GM21619 (cell line): ENCODE results near the gene HAND1.
A peak's percentile ranks its signal among the peaks of the same experiment; 100 is the strongest.

Source experiments
- ATAC-seq: cut with Tn5 transposase; IDR thresholded peaks from one replicate; pipeline ENCODE4 v1.9.1; 2021; ENCODE audit not compliant: unreplicated experiment

The HAND1 gene

GRCh38 chr5:154461531-154461930 is 16.5 kb downstream of the HAND1 start:
- ATAC-seq: no peak

DNA sequence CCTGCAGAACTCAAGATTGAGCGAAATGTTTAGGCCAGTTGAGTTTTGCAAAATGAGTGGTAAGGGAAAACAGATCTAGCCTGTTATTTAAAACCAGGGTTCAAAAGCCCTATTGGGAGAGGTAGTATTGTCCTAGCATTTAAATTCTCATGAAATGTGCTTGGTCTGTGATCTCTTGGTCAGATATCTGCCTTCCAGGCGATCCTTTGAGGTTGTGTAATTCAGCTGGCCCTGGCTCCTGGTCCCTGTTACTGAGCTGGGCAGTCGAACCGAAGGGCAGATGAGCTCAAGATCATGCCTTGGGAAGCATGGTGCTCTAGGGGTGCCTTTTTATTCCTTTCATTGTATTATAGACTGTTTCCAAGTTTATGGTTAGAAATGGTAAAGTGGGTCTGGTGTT is 17.9 kb downstream of the HAND1 start:
- no peak for ATAC-seq

DNA sequence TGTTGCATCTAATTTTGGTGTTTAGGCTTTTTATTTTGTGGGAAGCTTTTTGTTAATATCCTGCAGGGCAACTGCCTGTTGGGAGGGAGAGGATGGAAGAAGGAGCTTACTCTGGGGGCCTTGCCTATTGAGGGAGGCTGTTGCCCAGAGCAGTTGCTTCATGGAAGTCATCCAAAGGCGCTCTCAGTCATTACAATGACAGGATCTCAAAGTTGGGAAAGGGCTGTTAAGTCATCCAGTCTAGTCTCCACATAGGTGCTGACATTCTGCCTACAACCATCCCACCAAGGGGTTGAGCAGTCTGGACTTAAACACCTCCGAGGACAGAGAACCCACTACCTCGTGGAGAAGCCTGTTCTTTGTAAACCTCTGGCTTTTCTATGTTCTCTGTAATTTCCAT is 19.0 kb downstream of the HAND1 start:
- ATAC-seq: no peak

- ATAC-seq: no peak
Measured at GRCh38 chr5:154456540-154456939, 21.5 kb downstream of the HAND1 start.

DNA sequence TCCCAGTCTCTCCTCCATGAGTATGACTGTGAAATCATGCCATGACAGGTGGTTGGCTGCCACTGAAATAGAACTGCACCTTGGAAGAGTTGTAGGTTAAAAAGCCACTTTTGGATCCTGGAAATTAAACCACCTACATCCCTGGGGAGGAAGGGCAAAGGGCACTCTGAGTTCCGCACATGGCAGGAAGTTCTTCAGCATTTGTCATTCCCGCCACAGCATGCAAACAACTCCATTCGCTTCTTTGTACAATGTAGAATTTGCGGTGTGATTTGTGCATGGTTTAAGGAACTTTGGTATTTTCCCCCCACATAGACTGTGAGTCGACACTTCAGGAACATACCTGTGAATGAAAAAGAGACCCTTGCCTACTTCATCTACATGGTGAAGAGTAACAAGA is 22.4 kb downstream of the HAND1 start:
- no peak for ATAC-seq

DNA sequence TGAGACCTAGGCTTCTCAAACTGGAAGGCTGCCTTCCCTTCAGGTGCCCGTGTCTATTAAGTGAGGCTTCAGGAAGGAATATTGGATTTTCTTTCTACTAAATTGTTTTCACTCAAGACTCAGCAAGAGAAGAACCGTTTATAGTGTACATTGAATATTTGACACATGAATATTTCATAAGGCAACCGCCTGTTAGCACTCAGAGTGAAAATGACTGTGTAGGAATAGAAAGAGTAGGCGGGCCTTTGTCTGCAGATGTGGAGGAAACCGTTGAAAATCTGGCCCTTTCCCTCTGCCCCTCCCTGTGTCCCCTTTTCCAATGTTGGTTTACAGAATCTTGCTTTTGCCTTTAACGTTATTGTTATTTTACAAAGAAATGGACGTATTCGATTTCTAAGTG is 26.1 kb downstream of the HAND1 start:
- ATAC-seq: no peak

GRCh38 chr5:154449786-154450185 is 28.2 kb downstream of the HAND1 start:
- ATAC-seq: no peak

DNA sequence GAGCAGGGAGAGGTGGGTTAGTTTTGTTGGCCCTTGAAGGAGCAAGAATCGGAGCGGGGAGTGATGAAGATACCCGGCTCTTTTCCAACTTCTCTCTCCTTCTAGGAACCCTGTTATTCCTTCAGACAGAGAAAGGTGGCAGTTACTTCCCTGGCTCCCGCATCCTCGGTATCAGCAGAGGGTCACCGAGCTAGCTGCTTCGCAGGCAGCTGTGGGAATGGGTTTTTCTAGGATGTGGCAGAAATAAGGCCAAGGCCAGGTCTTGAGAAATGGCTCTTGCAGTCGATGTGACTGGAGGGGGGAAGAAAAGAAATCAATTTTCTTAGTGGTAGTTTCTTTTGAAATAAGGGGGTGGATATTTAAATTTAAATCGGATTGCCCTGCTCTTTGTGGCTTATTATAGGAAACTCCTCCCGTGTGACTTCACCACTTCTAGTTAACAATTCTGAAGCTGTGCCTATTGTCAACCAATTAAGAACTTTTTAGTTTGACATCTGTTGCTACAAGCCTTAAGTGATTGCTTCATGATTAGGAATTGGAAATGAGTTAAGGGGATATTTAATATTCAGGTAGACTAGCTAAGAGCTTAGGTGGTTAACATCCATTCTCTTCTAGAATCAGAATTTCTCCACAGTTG is 30.8 kb downstream of the HAND1 start:
- ATAC-seq: no peak

GRCh38 chr5:154446195-154447088 is 31.6 kb downstream of the HAND1 start:
- peak; percentile 19 for ATAC-seq

GRCh38 chr5:154445422-154446194 is 32.4 kb downstream of the HAND1 start, which contains the start of gene SAP30L:
Gene SAP30L, plus strand, starts transcription at chr5:154445997. Its CDS starts 608 bp downstream, at chr5:154446605.
- ATAC-seq: peak; percentile 88

GRCh38 chr5:154444556-154445421 is 33.2 kb downstream of the HAND1 start:
- no peak for ATAC-seq

GRCh38 chr5:154442801-154443200 is 35.2 kb downstream of the HAND1 start:
- no peak for ATAC-seq

DNA sequence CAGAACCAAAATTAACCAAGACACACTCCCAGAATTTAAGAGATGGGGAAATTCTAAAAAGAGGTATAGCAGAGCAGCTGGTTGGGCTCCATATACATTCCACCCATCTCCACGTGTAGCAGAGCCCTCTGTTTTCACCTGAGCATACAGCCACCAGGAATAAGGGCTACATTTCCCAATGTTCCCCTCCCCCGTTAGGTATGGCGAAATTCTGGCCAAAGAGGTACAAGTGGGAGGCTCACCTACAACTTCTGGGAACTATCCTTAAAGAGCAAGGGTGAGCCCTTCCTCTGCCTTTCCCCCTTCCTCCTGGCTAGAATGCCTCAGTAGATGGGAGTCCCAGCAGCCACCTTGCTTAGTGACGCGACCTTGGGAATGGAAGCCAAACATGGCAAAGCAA is 37.5 kb downstream of the HAND1 start:
- no peak for ATAC-seq

- ATAC-seq: no peak
Measured at GRCh38 chr5:154437281-154437965, 40.6 kb downstream of the HAND1 start.

DNA sequence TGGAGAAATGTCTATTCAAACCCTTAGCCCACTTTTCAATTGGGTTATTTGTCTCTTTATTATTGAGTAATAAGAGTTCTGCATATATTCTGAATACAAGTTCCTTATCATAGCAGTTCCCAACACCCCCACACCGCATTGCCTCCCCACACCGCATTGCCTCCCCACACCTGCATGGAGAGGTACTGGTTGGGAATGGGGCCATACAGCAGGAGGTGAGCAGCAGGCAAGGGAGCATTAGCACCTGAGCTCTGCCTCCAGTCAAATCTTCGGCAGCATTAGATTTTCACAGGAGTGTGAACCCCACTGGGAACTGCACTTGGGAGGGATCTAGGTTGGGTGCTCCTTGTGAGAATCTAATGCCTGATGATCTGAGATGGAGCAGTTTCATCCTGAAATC is 42.8 kb downstream of the HAND1 start:
- ATAC-seq: no peak

GRCh38 chr5:154430961-154431630 is 46.9 kb downstream of the HAND1 start:
- ATAC-seq: no peak

DNA sequence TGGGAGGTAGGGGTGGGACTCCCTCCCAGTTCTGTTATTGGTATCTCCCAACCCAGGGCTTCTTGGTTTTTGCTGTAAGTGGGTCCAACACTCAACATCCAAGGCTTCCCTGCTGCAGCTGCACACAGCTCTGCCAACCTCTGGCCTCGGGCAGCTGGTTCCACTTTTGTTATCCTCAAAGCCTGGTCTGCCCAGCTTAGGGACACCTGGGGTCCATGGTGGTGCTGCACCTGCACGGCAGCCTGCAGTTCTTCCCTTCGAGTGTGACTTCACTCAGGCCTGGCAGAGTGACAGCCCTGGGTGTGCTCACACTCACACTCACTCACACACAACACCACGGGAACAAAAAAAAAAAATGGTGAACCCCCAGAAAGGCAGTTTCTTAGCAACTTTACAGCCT is 47.6 kb downstream of the HAND1 start:
- no peak for ATAC-seq

DNA sequence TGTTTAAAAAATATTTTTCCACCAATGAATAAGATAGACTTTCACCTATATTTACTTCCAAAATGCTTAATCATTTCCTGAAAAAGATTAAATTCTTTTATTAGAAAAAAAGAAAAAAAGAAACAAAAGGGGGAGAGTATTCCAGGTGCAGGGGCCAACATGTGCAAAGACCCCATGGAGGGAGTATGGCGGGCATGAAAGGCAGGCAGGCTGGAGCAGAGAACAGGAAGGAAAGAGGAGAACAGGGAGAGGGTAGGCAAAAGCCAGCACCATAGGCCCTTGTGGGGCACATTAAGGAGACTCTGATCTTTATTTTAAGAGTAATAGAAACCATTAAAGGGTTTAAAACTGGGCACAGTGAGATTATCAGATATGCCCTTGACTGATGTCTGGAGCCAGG is 48.7 kb downstream of the HAND1 start:
- ATAC-seq: no peak

DNA sequence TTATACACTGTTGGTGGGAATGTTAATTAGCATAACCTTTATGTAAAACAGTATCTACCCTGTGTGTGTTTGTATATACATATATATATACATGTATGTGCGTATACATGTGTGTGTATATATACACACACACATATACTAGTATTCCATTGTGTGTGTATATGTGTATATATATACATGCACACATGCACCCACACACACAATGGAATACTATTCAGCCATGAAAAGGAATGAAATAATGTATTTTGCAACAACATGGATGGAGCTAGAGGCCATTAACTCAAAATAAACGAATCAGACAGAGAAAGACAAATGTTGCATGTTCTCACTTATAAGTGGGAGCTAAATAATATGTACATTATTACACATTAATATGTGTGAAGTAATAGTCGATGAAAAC is 49.8 kb downstream of the HAND1 start:
- ATAC-seq: no peak
